DLD1 (cell line): ENCODE measurements around the gene ITPRIPL1.
"Not testable (repeated sequence)": the region's sequence is repeated elsewhere in the genome, so short reads cannot be mapped to it uniquely, and the experiment has no call there.

ENCODE experiments used
- in situ Hi-C: cut with HindIII; loops from 2 replicates; pipeline ENCODE4 v1.10.0; 2017; ENCODE audit warnings: low sequenced_read_pairs

The ITPRIPL1 gene

GRCh38 chr2:96325041-96325883 lies at the start of gene ITPRIPL1:
Gene ITPRIPL1 (plus strand): TSS chr2:96325317. CDS start chr2:96325840, 523 bp downstream.
- in situ Hi-C loops = no loop called here

DNA sequence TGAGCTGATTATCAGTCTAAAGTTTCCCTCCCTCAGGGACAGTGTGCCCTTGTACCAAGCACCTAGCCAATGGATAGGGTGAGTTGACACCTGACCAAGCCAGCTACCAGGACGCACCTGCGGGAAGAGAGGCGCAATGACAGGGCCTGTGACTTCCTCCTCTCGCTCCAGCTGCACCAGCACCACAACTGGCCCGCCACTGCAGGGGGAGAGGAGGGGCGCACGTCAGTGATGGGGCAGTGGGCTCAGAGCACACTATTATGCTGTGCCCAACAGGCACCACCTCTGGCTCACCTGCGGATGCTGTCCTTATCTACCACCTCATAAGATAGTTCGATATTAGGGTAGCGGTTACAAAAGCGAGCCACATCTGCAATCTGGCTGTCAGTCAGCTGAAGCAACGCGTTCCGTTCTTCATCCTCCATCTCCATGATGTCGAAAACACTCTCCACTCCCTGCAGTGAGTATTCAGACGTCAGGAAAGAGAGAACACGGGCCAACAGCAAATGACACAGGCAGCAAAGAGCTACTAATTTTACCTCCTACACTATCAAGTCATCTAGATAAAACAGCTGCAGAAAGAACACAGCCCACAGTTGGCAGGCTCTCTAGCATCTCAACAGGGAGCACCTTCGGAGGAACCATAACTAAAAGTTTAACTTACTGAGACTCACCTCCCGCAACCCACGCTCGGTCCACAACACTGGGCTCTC lies 48.2 kb upstream of the ITPRIPL1 start:
- in situ Hi-C loops = no loop called here

DNA sequence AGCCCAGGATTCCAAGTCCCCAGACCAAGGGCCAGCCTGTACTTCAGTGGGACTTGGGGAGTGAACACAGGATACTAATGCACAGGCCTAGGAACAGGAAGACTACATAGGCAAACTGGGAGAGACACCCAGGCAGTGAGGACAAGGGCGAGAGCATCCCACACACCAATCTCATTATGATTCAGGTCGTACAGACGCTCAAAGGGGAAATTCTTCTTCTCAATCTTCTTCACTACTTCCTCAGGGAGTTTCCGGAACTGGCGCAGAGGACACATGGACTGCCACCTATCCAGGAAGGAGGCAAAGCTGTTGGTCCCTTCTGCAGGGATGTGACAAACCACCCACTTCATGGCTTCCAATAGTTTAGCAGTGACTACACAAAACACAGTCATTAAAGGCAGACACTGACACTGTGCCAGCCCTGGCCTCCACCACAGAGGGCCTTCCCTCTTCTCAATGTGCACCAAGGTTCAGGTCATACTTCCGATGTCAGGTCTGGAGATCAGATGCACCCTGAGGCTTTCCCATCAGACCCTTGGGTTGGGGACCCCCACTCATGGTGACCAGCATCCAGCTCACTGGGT lies 37.8 kb upstream of the ITPRIPL1 start:
- in situ Hi-C loops = no loop called here

- in situ Hi-C loops = no loop called here
Observed at GRCh38 chr2:96291751-96292150, 33.4 kb upstream of the ITPRIPL1 start.

- in situ Hi-C loops = not testable (repeated sequence)
Observed at GRCh38 chr2:96294271-96294670, 30.8 kb upstream of the ITPRIPL1 start.

GRCh38 chr2:96296925-96297324 lies 28.2 kb upstream of the ITPRIPL1 start:
- in situ Hi-C loops = no loop called here

GRCh38 chr2:96301865-96302264 lies 23.3 kb upstream of the ITPRIPL1 start:
- in situ Hi-C loops = no loop called here

- in situ Hi-C loops = no loop called here
Observed at GRCh38 chr2:96304606-96305005, 20.5 kb upstream of the ITPRIPL1 start.

- in situ Hi-C loops = no loop called here
Observed at GRCh38 chr2:96305091-96305978, 19.8 kb upstream of the ITPRIPL1 start, which contains the start of gene SNRNP200. Gene SNRNP200 (minus strand): TSS chr2:96305546. CDS start chr2:96305437, 109 bp downstream.

DNA sequence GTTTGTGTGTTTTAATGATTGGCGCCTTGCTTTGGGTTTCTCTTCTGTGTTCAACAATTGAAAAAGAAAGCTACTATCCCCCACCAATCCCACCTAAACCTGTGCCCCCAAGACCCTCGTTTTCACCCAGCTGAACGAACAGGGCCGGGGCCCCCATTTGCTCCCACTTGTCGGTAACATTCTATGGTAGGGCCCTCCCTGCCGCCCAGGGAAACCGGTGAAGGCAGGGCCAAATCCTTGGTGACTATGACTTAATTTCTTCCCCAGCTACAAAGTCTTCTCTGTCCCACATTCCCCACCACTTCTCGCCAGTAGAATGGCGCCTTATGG lies 19.2 kb upstream of the ITPRIPL1 start:
- in situ Hi-C loops = no loop called here

DNA sequence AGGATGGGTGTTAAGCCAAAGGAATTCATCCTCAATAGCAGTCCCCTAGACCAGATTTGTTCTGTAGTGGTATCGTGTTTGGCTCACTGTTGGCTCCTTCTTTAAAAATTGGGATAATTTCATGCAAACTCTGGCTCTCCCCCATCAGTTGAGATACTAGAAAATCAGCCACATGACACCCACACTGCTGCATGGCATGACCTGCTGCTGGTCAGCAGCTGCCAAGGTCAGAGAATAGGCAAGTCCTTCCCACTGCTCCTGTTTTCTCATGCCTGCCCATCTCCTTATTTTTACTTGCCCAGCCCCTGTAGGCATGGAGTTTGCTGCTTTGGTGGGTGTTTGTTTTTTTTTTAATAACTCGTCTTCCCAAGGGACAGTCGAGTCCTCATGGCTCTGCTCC lies 18.7 kb upstream of the ITPRIPL1 start:
- in situ Hi-C loops = no loop called here

- in situ Hi-C loops = no loop called here
Observed at GRCh38 chr2:96308248-96308647, 16.9 kb upstream of the ITPRIPL1 start.

DNA sequence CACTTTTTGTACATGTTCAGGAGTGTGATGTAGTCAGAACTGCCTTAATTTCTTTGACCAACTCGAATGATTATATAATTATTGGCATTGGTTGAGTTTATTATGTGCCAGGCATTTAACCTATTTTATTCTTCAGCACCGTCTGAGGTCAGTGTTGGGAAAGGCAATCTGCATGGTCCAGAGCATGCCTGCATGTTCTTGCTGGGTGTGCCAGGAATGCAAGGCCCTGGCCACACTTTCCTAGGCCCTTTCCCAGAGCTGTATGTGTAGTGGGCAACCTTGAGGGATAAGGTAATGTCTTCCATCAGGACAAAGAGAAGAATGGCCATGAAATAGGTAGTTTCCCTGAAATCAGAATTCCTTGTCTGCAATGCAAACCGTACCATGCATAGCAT lies 10.1 kb upstream of the ITPRIPL1 start:
- in situ Hi-C loops = no loop called here

DNA sequence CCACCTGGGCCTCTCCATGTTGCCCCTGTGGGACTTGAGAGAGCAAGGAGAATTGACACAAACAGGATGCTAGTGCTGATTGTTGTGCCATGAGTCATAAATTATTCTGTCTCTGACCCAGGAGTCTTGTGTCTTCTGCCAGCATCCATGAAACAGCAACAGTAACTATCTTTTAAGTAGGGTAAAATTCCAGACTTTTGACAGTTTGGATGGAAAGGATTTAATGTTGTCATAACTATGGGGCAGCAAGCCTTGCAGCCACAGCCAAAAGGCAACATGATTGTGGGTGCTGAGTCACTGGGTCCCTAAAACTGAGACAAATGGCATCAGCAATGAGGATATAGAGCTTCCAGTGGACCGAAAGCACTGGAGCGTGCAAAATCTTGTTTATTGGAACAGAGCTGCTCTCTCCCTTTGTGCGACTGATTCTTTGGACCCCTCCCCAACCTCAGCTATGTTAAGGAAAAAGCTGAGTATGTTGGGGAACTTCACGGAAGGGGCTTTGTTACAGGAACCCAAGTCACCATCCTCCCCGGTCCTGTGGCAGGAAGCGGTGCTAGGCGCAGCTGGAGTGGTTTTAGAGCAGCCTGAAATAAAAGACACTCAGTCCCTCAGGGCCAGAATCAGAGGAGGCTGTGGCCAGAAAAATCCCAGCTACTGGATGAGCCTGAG lies 9.6 kb upstream of the ITPRIPL1 start:
- in situ Hi-C loops = no loop called here

- in situ Hi-C loops = no loop called here
Observed at GRCh38 chr2:96316999-96317398, 8.1 kb upstream of the ITPRIPL1 start.

DNA sequence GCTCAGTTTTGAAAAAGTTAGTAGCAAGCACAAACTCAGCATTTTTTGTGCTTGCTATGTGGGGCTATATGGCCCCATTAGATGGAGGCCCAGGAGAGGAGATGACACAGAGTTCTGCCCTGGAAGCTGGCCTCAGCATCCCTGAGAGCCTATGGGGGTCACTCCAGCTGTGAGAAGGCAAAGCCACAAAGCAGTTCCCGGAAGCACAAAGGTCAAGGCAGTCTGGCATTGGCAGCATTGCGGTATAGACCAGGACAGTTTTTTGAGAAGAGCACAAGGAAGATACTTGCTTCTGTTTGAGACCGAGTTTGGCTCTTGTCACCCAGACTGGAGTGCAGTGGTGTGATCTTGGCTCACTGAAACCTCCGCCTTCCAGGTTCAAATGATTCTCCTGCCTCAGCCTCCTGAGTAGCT lies 7.5 kb upstream of the ITPRIPL1 start:
- in situ Hi-C loops = no loop called here

DNA sequence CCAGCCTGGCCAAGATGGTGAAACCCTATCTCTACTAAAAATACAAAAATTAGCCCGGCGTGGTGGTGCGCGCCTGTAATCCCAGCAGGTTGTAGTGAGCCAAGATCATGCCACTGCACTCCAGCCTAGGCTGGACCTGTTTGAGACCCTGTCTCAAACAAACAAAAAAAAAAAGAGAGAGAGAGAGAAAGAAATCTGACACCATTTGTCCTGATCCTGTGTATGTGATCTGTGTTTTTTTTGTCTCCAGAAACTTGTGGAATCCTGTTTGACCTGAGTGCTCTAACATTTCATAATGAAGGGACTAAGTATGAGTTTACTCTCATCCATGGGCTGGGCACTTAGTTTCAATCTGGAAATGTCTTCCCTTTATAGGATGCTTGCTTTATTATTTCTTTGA lies 6.4 kb upstream of the ITPRIPL1 start:
- in situ Hi-C loops = no loop called here

DNA sequence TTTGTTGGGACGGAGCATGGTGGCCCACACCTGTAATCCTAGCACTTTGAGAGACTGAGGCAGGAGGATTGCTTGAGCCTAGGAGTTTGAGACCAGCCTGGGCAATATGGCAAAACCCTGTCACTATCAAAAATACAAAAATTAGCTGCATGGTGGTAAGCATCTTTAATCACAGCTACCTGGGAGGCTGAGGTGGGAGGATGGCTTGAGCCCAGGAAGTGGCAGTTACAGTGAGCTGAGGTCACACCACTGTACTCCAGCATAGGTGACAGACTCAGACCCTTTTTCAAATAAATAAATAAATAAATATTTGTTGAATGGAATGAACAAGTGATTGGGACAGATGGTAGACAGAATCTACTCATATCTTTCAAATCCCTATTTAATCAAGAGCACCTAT lies 5.7 kb upstream of the ITPRIPL1 start:
- in situ Hi-C loops = no loop called here

GRCh38 chr2:96320326-96320725 lies 4.8 kb upstream of the ITPRIPL1 start:
- in situ Hi-C loops = no loop called here
